Activated T-cell treated with anti-CD3 and anti-CD28 coated beads for 4 hours (primary cell): ENCODE results near the gene PCYT1B.

ENCODE experiments used
- DNase-seq: peaks from one replicate; pipeline ENCODE4 v3.0.0-alpha.2; 2020

Gene PCYT1B

DNA sequence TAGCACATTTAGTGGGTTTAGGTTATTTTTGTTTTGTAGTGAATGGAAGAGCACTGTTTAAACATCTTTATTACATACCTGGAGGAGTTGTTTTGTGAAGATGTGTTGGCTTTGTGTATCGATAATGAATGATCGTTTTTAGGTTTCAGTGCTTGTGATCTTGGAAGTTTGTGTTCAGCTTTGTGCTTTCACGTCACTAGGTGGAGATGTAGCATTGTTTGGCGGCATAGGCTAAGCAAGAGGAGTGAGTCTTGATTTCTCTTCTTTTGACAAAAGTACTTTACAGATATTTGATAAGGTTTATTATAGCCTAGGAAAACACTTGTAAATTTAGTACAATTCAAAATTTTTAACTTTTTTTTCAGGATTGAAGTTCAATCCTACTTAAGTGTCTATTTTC is 131.7 kb downstream of the PCYT1B start:
- DNase-seq, result no peak

DNA sequence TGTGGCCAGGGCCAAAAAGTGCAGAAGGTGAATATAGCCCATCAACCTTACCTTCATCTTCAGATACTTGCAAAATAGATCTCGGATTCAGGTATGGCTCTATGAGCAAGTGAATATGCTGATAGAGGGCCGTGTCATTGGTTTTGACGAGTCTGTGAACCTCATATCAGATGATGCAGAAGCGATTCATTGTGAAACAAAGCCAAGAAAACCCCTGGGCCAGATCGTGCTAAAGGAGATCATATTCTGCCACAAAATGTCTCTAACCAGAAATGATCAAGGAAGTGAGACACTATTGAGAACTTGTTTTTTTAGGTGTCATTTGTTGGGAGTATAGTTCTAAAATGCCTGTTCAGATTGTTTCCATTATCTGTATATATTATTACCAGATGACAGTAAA is 133.7 kb downstream of the PCYT1B start:
- DNase-seq, result no peak

DNA sequence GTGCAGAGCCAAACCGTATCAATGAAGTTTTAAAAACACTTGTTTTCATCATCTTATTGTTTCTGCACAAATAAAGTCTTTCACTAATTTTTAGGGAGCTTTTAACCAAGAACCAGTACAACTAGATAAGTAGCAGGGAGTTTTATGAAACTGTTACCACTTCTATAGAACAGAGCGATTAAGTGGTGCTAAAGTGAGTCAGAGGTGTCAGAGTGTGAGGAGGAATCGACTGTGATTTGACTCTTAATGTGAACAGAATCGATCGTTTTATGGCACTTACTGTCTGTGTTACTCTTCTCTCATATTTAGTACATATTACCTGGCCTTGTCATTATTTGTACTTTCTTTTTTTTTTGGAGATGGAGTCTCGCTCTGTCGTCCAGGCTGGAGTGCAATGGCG is 138.8 kb downstream of the PCYT1B start:
- no peak for DNase-seq
